HG03159 (cell line): ENCODE results near the gene TNNC1.

Source experiments
- ATAC-seq: cut with Tn5 transposase; IDR thresholded peaks from one replicate; pipeline ENCODE4 v1.9.1; 2021; ENCODE audit warnings: mild to moderate bottlenecking, moderate library complexity; ENCODE audit not compliant: unreplicated experiment

TNNC1 gene

GRCh38 chr3:52458770-52459545 is 5.1 kb upstream of the TNNC1 start:
- ATAC-seq: no peak

GRCh38 chr3:52458031-52458760 is 4.4 kb upstream of the TNNC1 start:
- ATAC-seq: no peak

- no peak for ATAC-seq
These were observed 3.0 kb upstream of the TNNC1 start for GRCh38 chr3:52456800-52457183.

GRCh38 chr3:52456169-52456799 is 2.4 kb upstream of the TNNC1 start:
- ATAC-seq: no peak

- peak; percentile 76 for ATAC-seq
These were observed 1.7 kb upstream of the TNNC1 start, which contains the start of gene NISCH for GRCh38 chr3:52455283-52456168. Gene NISCH, plus strand, starts transcription at chr3:52455604. Its CDS starts 38 bp downstream, at chr3:52455642.

GRCh38 chr3:52454938-52455282 is 1.1 kb upstream of the TNNC1 start:
- ATAC-seq: no peak

GRCh38 chr3:52454250-52454937 is 553 bp upstream of the TNNC1 start:
- no peak for ATAC-seq

- no peak for ATAC-seq
These were observed 1.1 kb downstream of the TNNC1 start for GRCh38 chr3:52452570-52453221.

- ATAC-seq: no peak
These were observed 1.7 kb downstream of the TNNC1 start for GRCh38 chr3:52452126-52452525.

- no peak for ATAC-seq
These were observed 2.4 kb downstream of the TNNC1 start for GRCh38 chr3:52451237-52452083.

GRCh38 chr3:52450489-52451236 is 3.2 kb downstream of the TNNC1 start:
- no peak for ATAC-seq

- no peak for ATAC-seq
These were observed 6.1 kb downstream of the TNNC1 start for GRCh38 chr3:52447512-52448355.

- no peak for ATAC-seq
These were observed 7.0 kb downstream of the TNNC1 start for GRCh38 chr3:52446631-52447511.

- ATAC-seq: no peak
These were observed 7.8 kb downstream of the TNNC1 start for GRCh38 chr3:52446042-52446441.

GRCh38 chr3:52444860-52445793 is 8.7 kb downstream of the TNNC1 start, which contains the start of gene SEMA3G:
Gene SEMA3G, minus strand, starts transcription at chr3:52445103. Its CDS starts 76 bp downstream, at chr3:52445027.
- ATAC-seq: peak; percentile 77
